Midbrain (tissue), 1 donor: ENCODE measurements around the gene GPHN.
"Not testable (repeated sequence)": the region's sequence is repeated elsewhere in the genome, so short reads cannot be mapped to it uniquely, and the experiment has no call there.

Source experiments
- DNase-seq: peaks from one replicate; lab custom pipeline; 2025; lab: John Stamatoyannopoulos, UW

Gene GPHN

GRCh38 chr14:67059596-67059995 is 551.6 kb downstream of the GPHN start:
- DNase-seq = no peak

- DNase-seq = no peak
Observed at GRCh38 chr14:67060546-67060945, 552.6 kb downstream of the GPHN start.

GRCh38 chr14:67067070-67067814 is 559.3 kb downstream of the GPHN start:
- not testable (repeated sequence) for DNase-seq

- no peak for DNase-seq
Observed at GRCh38 chr14:67068251-67068650, 560.3 kb downstream of the GPHN start.

- no peak for DNase-seq
Observed at GRCh38 chr14:67071506-67071905, 563.6 kb downstream of the GPHN start.

- peak; percentile 34 for DNase-seq
Observed at GRCh38 chr14:67077921-67078320, 570.0 kb downstream of the GPHN start.

GRCh38 chr14:67079846-67080245 is 571.9 kb downstream of the GPHN start:
- DNase-seq = no peak

GRCh38 chr14:67108230-67108629 is 600.3 kb downstream of the GPHN start:
- no peak for DNase-seq

GRCh38 chr14:67111022-67111421 is 603.1 kb downstream of the GPHN start:
- DNase-seq = no peak

GRCh38 chr14:67112344-67112743 is 604.4 kb downstream of the GPHN start:
- DNase-seq = no peak

GRCh38 chr14:67127174-67127573 is 619.2 kb downstream of the GPHN start:
- DNase-seq = no peak

GRCh38 chr14:67129768-67130167 is 621.8 kb downstream of the GPHN start:
- no peak for DNase-seq

GRCh38 chr14:67131691-67132090 is 623.7 kb downstream of the GPHN start:
- DNase-seq = no peak

GRCh38 chr14:67133144-67133543 is 625.2 kb downstream of the GPHN start:
- no peak for DNase-seq

- no peak for DNase-seq
Observed at GRCh38 chr14:67133595-67134441, 625.9 kb downstream of the GPHN start.

GRCh38 chr14:67137744-67138371 is 629.9 kb downstream of the GPHN start:
- DNase-seq = no peak

- DNase-seq = no peak
Observed at GRCh38 chr14:67140556-67140955, 632.6 kb downstream of the GPHN start.

- no peak for DNase-seq
Observed at GRCh38 chr14:67141146-67141900, 633.4 kb downstream of the GPHN start.

- DNase-seq = peak; percentile 25
Observed at GRCh38 chr14:67151082-67151666, 643.2 kb downstream of the GPHN start.

GRCh38 chr14:67158566-67158965 is 650.6 kb downstream of the GPHN start:
- DNase-seq = no peak

GRCh38 chr14:67162385-67162784 is 654.4 kb downstream of the GPHN start:
- no peak for DNase-seq

GRCh38 chr14:67166450-67166853 is 658.5 kb downstream of the GPHN start:
- peak; percentile 55 for DNase-seq
